Measurements from ENCODE around the gene TPI1. TPM values are rescaled to one million over a fixed set of nuclear protein-coding genes. Genes with fewer than 3 reads are reported as not detected.
"Not testable (repeated sequence)": the region's sequence is repeated elsewhere in the genome, so short reads cannot be mapped to it uniquely, and the experiment has no call there.

The TPI1 gene
- total RNA-seq, 1 experiment from 2014 or later: 675 TPM

DNA sequence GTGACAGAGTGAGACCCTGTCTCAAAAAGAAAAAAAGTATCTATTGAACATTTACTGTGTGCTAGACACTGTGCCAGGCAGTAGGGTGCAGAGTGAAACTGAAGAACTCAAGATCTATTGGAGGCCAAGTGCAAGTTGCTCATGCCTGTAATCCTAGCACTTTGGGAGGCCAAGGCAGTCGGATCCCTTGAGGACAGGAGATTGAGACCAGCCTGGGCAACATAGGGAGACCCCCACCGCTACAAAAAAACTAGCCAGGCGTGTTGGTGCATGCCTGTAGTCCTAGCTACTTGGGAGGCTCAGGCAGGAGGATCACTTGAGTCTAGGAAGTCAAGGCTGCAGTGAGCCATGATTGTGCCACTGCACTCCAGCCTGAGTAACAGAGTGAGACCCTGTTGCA lies 25.4 kb downstream of the TPI1 start:
- DNase-seq (ENCODE audit: low spot score): not testable (repeated sequence)

DNA sequence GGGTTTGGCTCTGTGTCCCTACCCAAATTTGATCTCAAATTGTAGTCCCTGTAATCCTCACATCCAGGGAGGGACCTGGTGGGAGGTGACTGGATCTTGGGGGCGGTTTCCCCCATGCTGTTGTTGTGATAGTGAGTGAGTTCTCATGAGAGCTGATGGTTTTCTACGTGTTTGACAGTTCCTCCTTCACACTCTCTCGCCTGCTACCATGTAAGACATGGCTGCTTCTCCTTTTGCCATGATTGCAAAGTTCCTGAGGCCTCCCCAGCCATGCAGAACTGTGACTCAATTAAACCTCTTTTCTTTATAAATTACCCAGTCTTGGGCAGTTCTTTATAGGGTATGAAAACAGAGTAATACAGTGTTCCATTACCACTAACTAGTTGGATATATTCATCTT lies 27.0 kb downstream of the TPI1 start:
- DNase-seq (ENCODE audit: low spot score): no peak

DNA sequence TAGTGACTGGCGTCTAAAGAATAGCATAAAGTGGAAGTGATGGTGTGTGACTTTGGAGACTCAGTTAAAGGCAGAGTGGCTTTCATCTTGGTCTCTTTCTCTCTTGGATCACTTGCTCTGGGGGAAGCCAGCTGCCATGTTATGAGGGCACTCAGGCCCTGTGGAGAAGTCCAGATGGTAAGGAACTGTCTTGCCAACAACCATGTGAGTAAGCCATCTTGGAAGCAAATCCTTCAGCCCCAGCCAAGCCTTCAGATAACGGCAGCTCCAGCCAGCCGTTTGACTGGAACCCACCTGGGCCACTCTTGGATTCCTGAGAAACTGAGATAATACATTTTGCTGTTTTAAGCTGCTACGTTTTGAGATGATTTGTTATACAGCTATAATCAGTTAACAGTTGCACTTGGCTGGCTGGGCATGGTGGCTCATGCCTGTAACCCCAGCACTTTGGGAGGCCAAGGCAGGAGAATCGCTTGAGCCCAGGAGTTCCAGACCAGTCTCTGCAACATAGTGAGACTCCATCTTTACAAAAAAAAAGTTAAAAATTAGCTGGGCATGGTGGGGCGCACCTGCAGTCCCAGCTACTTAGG lies 29.6 kb downstream of the TPI1 start:
- DNase-seq (ENCODE audit: low spot score): no peak

DNA sequence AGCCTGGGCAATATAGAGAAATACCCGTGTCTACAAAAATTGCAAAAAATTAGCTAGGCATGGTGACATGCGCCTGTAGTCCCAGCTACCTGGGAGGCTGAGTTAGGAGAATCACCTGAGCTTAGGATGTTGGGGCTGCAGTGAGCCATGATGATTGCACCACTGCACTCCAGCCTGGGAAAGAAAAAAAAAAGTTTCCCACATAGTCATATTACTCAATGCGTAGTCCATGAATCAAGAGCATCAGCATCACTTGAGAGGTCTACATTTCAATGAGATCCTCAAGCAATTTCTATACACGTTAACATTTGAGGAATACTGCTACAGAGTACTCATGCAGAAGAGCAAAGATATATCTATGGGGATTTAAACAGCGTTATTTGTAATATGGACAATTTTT lies 32.1 kb downstream of the TPI1 start:
- DNase-seq (ENCODE audit: low spot score): no peak

DNA sequence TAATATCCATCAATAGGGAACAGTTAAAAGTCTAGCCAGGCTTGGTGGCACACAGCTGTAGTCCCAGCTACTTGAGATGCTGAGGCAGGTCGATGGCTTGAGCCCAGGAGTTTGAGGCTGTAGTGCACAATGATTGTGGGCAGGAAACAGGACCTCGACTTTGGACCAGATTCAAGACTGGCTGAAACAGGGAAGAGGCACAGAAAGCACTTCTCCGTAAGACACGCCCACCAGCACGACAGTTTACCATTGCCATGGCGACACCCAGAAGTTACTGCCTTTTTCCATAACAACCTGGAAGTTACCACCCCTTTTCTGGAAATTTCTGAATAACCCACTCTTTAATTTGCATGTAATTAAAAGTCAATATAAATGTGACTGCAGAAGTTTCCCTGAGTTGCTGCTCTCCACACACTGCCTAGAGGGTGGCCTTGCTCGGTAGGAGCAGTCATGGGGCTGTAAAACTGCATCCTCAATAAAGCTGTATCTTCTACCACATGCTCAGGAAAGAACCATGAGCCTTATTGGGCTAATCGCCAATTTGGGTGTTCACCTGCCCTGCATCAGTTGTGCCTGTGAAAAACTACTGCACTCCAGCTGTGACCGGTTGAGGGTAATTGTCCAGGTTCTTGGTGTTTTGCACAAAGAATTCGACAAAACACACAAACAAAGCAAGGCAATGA lies 32.6 kb downstream of the TPI1 start:
- no peak for DNase-seq (ENCODE audit: low spot score)

DNA sequence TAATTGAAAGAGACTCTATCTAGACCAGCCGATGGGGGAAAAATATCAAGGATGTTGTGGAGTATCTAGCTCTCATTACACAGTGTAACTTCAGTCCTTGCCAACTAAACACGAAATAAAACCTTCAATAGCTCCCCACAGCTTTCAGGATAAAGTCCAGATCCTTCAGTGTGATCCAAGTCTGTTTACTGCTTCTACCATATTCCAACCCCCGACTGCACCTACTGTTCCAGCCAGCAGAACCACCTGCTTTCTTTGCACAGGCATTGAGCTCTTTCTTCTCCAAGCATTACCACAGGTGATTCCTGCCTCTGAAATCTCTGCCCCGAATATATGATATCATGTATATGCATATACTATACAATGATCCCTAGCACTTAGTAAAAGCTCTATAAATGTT lies 35.1 kb downstream of the TPI1 start:
- DNase-seq (ENCODE audit: low spot score): no peak

DNA sequence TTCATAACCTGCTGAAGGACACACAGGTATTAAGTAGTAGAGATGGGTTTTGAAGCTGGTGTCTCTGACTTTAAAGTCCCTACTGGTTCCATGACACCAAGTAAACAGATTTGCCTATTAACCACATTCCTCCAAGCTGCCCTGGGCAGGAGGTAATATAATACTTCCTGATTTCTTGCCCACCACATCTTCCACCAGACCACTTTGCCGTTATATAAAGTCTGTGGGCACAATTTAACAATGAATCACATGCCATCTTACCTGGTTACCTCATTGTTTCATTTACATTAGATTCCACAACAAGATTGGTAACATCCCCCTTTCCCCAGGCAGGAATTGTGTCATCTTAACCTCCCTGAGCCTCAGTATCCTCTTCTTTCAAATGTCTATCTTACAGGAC lies 36.4 kb downstream of the TPI1 start:
- DNase-seq (ENCODE audit: low spot score): no peak

DNA sequence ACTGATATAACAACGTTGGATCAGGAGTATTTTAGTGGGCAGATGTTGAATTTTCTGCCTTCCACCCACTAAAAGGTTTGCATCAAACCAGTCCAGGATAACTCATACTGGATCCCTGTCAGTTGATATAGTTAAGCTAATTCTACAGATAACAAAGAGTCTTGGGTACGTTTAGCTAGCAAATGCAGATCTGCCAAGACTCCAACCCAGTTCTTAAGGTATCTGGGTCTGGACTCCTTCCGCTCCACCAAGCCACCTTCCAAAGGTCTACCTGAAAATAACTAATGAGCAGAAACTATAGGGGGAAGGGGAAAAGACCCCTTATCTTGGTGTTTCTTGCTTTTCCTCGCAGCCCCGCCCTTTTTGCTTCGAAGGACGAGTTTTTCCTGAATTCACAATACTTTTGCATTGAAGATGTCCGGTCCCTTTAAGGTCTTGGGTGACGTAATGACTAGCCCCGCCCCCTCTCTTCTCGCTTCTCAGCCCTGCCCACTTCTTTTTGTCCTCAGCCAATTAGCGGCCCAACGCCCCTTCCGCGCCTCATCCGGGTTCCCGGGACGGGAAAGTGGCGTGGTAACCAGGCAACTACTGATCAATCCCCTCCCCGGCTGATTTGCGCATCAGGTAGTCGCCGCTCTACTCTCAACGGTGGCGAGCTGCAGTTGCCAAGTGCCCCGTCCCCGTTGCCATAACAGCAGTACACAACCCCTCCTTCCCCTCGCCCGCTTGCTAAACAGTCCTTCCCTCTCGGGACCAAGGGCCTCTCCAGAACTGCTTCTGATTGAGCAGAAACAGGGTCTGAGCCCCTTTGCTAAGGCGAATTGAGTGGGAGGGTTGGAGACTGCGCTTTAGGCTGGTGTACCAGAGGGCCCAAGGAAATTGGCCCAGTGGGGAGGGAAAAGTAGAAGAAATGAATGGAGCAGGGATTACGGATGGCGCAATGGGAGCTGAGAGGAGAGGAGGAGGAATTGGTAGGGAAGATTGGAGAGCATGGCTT lies 37.2 kb downstream of the TPI1 start, which contains the start of gene LRRC23:
Gene LRRC23, plus strand, starts transcription at position 543 of the 997 bp plus-strand sequence. CDS start 812 bp downstream, outside the sequence.
- peak; percentile 83 for DNase-seq (ENCODE audit: low spot score)

DNA sequence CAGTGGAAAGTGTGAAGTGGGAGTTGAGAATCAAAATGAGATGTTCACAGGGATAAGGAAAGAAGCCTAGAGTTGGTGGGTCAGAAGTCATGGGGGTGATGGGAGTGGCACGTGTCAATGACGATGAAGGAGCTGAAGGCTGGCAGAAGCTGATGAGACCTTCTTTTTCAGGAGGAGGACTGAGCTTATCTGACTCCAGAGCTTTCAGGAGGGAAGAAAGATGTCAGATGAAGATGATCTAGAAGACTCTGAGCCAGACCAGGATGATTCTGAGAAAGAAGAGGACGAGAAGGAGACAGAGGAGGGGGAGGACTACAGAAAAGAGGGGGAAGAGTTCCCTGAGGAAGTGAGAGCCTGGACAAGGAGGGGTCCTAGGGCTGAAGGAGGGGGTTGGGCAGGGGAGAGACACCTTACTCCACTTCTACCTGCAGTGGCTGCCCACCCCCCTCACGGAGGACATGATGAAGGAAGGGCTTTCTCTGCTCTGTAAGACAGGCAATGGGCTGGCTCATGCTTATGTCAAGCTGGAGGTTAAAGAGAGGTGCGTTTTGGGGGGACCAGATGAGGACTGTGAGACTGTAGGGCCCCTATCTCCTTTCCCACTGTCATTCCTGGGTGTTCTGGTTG lies 38.2 kb downstream of the TPI1 start:
- DNase-seq (ENCODE audit: low spot score): no peak

DNA sequence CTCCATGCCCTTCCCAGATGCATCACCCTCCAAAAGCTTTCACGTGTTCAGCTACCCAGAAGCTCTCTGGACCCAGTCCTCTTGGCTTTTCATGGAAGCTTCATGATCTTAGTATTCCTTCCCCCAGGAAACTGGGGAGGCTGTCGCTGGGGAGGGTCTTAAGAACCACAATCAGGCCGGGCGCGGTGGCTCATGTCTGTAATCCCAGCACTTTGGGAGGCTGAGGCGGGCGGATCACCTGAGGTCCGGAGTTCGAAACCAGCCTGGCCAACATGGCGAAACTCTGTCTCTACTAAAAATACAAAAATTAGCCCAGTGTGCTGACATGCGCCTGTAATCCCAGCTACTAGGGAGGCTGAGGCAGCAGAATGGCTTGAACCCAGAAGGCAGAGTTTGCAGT lies 40.8 kb downstream of the TPI1 start:
- DNase-seq (ENCODE audit: low spot score): not testable (repeated sequence)

DNA sequence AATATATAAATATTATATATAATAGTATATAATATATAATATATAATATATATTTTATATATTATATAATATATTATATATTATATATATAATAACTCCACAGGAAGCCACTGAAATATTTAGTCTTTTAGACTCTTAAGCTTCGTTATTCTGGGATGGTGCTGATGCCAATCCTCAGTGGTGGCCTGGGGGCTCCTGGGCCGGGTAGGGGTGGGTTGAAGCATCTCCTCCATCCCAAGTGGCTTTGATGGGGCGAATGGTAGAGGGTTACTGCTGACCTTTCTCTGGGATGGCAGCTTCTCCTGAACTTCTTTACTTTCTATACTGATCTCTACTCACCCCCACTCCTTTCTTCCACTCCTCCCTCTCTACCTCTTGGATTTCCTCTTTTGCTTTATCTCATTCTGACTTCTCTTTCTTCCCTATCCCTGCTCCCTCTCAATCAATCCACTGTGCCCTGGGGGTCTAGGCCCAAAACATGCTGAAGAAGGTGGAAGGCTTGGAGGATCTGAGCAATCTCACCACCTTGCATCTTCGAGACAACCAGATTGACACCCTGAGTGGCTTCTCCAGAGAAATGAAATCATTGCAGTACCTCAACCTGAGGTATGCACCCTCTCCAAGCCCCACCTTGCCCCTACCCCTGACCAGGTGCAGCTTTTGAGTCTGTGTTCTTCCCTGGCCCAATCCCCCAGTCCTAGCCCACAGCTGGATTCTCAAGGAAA lies 42.3 kb downstream of the TPI1 start:
- no peak for DNase-seq (ENCODE audit: low spot score)

DNA sequence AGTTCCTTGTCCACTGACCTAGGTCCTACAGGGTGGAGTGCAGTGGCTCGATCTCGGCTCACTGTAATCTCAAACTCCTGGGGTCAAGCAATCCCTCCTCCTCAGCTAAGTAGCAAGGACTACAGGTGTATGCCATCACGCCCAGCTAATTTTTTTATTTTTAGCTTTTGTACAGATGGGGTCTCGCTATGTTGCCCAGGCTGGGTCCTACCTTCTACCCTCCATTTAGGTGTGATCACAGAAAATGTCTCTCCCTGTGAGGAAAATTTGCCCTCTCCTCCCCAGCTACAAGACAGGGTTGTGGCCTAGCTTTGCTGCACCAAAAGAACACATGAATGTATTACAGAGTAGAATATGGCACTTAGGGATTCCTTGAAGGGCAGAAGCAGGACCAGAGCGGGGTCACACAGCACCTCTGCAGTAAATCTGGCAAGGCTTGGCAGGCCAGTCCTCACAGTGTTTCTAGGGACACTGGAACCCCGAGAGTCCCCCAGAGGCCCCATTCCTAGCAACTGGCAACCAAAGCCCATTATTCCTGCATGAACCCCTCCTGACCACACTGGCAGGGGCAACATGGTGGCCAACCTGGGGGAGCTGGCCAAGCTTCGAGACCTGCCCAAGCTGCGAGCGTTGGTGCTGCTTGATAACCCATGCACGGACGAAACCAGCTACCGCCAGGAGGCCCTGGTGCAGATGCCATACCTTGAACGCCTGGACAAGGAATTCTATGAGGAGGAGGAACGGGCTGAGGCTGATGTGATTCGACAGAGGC lies 45.0 kb downstream of the TPI1 start:
- DNase-seq (ENCODE audit: low spot score): no peak

DNA sequence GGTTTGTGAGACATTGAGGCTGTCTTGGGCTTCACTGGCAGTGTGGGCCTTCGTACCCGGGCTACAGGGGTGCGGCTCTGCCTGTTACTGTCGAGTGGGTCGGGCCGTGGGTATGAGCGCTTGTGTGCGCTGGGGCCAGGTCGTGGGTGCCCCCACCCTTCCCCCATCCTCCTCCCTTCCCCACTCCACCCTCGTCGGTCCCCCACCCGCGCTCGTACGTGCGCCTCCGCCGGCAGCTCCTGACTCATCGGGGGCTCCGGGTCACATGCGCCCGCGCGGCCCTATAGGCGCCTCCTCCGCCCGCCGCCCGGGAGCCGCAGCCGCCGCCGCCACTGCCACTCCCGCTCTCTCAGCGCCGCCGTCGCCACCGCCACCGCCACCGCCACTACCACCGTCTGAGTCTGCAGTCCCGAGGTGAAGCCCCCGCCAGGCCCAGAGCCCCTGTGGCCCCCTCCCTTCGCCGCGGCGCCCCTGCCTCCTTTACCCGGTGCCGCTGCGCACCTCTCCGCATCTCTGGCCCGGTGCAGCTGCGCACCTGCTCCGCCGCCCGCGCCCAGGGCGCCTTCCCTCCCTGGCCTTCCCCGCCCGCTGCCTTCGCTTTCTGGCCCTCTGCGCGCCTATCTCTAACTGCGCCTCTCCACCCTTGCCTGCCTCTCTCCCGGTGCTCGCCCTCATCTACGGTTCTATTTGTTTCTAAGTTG lies 47.1 kb downstream of the TPI1 start, which contains the start of gene ENO2:
Gene ENO2, plus strand, starts transcription at position 335 of the 701 bp plus-strand sequence. CDS start 1,253 bp downstream, outside the sequence.
- no peak for DNase-seq (ENCODE audit: low spot score)

DNA sequence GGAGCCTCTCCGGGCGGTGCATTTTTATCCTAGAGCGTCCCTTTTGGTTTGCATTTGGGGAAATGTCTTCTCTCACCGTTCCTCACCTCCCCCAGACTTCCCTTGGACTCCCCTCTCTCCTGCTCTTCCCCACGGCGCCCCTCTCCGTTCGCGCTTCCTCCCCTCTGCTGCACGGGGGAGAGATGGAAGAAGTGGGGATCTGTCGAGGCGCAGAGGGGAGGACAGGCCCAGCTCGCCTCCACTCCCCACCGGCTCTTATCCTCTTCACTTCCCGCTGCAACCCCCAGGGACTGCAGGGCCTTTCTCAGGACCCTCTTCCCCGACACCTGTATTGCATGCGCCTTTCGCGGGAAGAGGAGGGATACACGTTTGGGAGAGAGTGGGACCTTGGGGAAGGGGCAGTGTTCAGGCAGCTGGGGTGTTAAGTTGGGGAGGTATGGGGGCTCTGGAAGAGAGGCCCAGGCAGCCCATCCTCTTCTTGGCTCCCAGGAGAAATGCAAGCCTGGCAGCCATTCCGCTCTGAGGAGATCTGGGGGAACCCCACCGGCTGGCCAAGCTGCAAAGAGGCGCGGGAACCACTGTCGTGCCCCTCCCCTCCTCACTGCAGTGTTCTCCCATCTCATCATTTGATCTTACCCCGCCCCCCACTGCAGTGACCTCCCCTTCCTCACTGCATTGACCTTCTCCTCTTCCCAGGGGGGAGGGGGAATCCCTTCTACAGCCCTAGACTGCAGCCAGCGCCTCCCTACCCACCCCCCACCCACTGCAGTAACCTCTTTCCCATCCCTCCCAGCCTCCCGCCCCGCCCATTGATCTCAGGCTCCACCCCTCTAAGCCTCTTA lies 47.8 kb downstream of the TPI1 start:
- no peak for DNase-seq (ENCODE audit: low spot score)

DNA sequence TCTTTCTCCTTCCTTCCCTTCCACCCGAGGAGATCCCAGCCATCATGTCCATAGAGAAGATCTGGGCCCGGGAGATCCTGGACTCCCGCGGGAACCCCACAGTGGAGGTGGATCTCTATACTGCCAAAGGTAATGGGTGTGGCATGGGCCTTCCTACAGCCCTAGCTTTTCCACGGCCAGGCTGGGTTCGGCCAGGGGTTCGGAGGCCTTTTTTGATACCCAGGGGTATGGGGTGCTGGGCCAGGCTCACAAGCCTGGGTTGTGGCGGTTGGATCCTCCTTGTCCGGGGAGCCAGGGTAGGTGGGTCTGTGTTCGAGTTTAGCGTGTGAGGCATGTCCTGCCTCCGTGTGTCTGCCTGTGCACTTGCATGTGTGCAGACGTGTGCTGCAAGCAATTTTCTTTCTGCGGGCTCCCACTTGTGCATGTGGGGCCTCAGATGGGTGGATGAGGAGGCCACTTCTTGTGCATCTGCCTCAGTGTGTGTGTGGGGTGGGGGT lies 48.5 kb downstream of the TPI1 start:
- DNase-seq (ENCODE audit: low spot score): no peak

DNA sequence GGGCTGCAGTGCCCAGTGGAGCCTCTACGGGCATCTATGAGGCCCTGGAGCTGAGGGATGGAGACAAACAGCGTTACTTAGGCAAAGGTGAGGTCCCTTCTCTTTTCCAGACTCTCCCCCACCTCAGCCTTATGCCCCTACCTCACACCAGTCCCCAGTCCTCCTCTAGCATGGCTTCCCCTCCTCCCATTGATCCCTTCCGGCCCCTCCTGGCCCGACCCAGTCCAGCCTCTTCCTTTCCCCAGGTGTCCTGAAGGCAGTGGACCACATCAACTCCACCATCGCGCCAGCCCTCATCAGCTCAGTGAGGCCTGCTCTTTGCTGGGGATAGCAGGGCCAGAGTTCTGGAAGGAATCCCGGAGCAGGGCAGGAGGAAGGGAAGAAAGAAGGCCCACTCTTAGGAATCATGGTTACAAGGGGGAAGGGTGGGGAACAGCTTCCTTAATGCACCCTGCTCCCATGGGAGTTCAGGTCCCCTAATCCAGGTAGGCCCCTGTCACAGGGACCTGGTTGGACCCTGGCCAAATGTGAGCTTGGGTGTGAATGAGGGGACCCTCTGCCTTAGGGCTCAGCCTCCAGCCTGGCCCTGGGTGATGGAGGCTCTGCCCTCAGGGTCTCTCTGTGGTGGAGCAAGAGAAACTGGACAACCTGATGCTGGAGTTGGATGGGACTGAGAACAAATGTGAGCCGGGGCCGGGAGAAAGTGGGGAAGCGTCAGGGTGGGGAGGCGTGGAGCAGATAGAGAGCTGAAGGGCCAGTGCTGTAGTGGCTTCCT lies 49.3 kb downstream of the TPI1 start:
- DNase-seq (ENCODE audit: low spot score): no peak

DNA sequence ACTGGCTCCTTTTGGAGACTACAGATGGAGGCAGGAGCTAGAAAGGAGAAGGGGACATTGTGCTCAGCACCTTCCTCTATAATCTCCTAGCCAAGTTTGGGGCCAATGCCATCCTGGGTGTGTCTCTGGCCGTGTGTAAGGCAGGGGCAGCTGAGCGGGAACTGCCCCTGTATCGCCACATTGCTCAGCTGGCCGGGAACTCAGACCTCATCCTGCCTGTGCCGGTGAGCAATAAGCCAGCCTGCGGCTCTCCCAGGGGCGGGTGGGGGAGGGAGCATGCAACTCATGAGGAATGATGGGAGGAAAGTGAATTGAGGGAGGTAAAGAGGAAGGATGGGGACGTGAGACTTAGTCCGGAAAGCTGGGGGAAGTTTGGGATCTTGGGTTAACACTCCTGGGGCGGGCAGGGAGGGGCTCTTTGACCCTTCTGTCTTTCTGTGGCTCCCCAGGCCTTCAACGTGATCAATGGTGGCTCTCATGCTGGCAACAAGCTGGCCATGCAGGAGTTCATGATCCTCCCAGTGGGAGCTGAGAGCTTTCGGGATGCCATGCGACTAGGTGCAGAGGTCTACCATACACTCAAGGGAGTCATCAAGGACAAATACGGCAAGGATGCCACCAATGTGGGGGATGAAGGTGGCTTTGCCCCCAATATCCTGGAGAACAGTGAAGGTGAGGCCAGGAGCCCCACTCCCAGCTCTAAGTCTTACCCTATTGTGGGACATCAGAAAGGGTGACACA lies 50.3 kb downstream of the TPI1 start:
- no peak for DNase-seq (ENCODE audit: low spot score)
